ENCODE data around the gene GPD2.

The GPD2 gene

DNA sequence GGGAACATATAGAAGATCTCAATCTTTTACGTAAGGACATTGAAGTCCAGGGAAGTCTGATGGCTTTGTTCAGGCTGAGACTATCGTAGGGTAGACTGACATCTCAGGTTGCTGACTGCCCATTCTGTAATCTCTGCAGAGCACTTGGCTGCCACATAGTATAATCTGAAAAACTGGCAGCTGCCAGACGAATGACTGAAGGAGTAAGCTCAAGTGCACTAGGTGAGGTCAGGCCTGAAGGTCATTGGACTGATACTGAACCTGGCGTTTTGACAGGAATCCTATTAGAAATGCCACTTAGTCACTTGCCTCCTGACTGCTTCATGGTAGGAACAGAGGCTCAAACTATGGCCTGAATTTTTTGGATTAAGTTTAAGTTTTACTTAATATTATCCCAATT, 23.5 kb downstream of the GPD2 start:
- no peak for DNase-seq (ENCODE audit: low spot score)
- TF ChIP-seq, protein P1, sequence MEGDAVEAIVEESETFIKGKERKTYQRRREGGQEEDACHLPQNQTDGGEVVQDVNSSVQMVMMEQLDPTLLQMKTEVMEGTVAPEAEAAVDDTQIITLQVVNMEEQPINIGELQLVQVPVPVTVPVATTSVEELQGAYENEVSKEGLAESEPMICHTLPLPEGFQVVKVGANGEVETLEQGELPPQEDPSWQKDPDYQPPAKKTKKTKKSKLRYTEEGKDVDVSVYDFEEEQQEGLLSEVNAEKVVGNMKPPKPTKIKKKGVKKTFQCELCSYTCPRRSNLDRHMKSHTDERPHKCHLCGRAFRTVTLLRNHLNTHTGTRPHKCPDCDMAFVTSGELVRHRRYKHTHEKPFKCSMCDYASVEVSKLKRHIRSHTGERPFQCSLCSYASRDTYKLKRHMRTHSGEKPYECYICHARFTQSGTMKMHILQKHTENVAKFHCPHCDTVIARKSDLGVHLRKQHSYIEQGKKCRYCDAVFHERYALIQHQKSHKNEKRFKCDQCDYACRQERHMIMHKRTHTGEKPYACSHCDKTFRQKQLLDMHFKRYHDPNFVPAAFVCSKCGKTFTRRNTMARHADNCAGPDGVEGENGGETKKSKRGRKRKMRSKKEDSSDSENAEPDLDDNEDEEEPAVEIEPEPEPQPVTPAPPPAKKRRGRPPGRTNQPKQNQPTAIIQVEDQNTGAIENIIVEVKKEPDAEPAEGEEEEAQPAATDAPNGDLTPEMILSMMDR (IDR thresholded peaks at IDR 0.05): no peak
- H3K4me3 ChIP-seq: no peak overlapping the region
- H3K27ac ChIP-seq: no peak overlapping the region

DNA sequence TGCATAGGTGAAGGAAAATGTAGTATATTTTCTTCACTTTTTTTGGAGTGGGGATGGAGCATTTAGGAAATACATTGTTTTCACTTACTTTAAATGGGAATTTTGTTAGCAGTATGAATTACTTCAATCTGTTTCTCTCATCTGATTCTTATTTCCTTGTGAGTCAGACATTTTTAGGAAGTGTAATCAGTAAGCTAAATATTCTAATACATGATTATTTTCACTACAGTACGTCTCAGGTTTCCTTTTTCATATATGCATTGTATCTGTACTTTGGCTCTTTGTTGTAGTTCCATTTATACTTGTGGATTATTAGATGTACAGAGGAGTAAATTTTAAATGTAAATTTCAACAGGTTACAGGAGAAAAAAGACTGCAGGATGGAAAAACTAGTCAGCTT, 27.9 kb downstream of the GPD2 start:
- H3K27ac ChIP-seq: no peak overlapping the region
- no peak overlapping the region for H3K4me3 ChIP-seq
- TF ChIP-seq, protein P1 (IDR thresholded peaks at IDR 0.05): no peak
- no peak for DNase-seq (ENCODE audit: low spot score)

DNA sequence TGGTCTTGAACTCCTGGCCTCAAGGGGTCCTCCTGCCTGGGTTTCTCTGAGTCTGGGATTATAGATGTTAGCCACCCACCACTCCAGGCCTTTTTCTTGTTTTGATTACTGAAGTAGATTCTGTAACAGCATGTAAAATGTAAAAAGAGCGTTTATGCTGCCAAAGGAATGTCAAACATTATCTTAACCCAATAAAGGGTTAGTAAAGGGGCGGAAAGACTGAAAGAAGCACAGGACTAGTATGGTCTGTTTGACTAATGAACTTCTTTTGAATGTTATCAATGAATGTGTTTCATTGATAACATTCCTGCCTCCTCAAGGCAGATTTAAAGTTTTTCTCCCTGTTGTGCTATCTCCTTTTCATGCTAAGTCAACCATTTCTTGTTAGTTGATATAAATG, 29.4 kb downstream of the GPD2 start:
- TF ChIP-seq, protein P1 (IDR thresholded peaks at IDR 0.05): no peak
- DNase-seq (ENCODE audit: low spot score): no peak
- Histone ChIP-seq H3K4me3 (no peak overlapping the region), H3K27ac (no peak overlapping the region)

DNA sequence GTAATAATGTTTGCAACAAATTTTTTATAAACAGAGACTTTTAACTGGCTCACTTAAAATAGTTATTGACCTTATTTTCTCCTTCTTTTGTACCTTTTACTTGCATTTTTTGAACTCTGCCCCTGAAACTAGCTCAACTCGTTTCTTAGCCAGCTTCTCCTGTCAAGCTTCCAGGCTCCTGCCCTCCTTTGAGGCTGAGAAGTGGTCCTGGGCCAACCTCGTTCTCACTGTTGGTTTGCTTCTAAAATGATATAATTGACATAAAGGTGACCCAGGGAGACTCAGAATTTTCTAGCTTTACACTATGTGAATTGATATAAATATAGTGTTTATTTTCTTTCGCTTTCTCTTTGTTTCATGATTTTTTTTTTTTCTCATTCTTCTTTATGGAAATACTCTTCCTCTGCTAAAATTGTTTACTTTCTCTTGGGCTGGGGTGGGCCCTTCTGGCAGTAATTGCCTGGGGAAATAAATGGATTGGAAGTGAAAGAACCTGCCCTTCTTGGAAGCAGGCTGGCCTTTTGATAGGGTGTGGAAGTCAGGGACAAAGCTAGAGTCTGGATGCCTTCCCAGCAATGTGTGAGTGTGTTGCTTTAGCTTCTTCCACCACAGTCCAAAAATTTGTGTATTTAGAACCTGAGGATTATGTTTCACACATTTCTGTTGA, 30.7 kb downstream of the GPD2 start:
- TF ChIP-seq, protein P1 (IDR thresholded peaks at IDR 0.05): no peak
- no peak overlapping the region for H3K27ac ChIP-seq
- DNase-seq (ENCODE audit: low spot score): no peak
- peak overlapping the region; percentile 35 for H3K4me3 ChIP-seq

- Histone ChIP-seq H3K4me3 (no peak overlapping the region), H3K27ac (no peak overlapping the region)
- TF ChIP-seq, protein P1 (IDR thresholded peaks at IDR 0.05): no peak
- DNase-seq (ENCODE audit: low spot score): no peak
Measured at GRCh38 chr2:156470975-156471583, 34.9 kb downstream of the GPD2 start.

DNA sequence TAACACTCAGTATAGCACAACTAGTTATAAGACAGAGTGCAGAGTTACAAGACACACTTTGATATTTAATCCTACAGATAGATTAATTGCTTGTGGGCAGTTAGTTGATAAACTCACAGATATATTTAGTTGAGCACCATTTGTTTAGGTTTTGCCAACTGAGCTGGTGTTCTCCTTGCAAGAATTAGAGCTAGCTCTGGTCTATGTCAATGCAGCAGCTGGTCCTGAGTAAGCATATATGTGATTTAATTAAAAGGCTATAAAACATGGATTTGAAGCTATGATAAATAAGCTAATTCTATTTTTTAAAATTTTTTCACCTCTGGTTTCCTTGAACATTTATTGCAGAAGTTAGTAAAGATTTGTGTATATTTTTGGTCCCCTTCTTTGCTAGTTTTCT, 35.6 kb downstream of the GPD2 start:
- no peak overlapping the region for H3K27ac ChIP-seq
- DNase-seq (ENCODE audit: low spot score): no peak
- TF ChIP-seq, protein P1 (IDR thresholded peaks at IDR 0.05): no peak
- H3K4me3 ChIP-seq: no peak overlapping the region

- no peak overlapping the region for H3K27ac ChIP-seq
- no peak for DNase-seq (ENCODE audit: low spot score)
- no peak overlapping the region for H3K4me3 ChIP-seq
- TF ChIP-seq, protein P1 (IDR thresholded peaks at IDR 0.05): no peak
Measured at GRCh38 chr2:156472686-156473085, 36.5 kb downstream of the GPD2 start.
